Measurements from ENCODE around the gene FOLR2. TPM values are rescaled to one million over a fixed set of nuclear protein-coding genes. Genes with fewer than 3 reads are reported as not detected.
"Not testable (repeated sequence)": the region's sequence is repeated elsewhere in the genome, so short reads cannot be mapped to it uniquely, and the experiment has no call there.

Gene FOLR2
- total RNA-seq, 6 experiments from 2014 or later = 3.3 to 28.3 (median 8.6) TPM

GRCh38 chr11:72263361-72263760, 46.8 kb downstream of the FOLR2 start:
- no peak for DNase-seq
- no peak for ATAC-seq
- intact Hi-C loops (cut with DNase I) = no loop called here
- H3K4me3 ChIP-seq = no peak overlapping the region
- no peak overlapping the region for H3K27ac ChIP-seq
- WGBS (ENCODE audit: insufficient coverage, low coverage, low lambda C conversion rate, missing lambda C conversion rate) = 66% methylated on average over 4 of the region's 4 CpGs
- H3K9me3 ChIP-seq = no peaks in the 10 kb centered on the region
- no peaks in the 10 kb centered on the region for H3K36me3 ChIP-seq
- no peaks in the 10 kb centered on the region for H3K27me3 ChIP-seq
- H3K4me1 ChIP-seq = no peaks in the 10 kb centered on the region
- TF ChIP-seq CTCF (IDR thresholded peaks at IDR 0.05) = no peak
- TF ChIP-seq POLR2A (IDR thresholded peaks at IDR 0.05) = no peak

DNA sequence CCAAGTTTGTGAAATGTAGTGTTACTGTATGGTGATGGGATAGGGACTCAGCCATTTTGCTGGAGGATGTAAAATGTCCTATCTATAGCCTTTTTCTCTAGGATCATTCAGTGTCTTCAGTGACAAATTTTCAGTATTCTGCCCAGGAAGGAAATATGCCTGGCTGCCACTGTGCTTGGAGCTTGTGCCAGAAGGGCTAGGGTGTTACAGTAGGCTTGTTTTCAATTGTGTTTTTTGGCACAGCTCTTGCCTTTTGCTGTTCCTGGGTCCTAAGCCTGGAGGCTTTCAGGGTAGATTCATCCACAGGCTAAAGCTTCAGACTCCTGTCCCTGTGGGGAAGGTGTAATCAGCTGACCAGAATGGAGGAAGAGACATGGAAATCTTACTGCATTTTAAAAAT, 49.4 kb downstream of the FOLR2 start:
- TF ChIP-seq POLR2A (IDR thresholded peaks at IDR 0.05) (no peak), CTCF (IDR thresholded peaks at IDR 0.05) (no peak)
- no peaks in the 10 kb centered on the region for H3K27me3 ChIP-seq
- ATAC-seq (no peak), DNase-seq (no peak)
- intact Hi-C loops (cut with DNase I) = no loop called here
- H3K36me3 ChIP-seq = no peaks in the 10 kb centered on the region
- no peak overlapping the region for H3K27ac ChIP-seq
- H3K4me3 ChIP-seq = no peak overlapping the region
- H3K4me1 ChIP-seq = no peaks in the 10 kb centered on the region
- no peaks in the 10 kb centered on the region for H3K9me3 ChIP-seq

GRCh38 chr11:72266960-72267359, 50.4 kb downstream of the FOLR2 start:
- DNase-seq; H3K4me3 ChIP-seq; H3K36me3 ChIP-seq; H3K9me3 ChIP-seq; H3K27ac ChIP-seq; ATAC-seq; intact Hi-C loops (cut with DNase I); H3K4me1 ChIP-seq; H3K27me3 ChIP-seq: not testable (repeated sequence)
- 44% methylated on average over 5 of the region's 5 CpGs for WGBS (ENCODE audit: insufficient coverage, low coverage, low lambda C conversion rate, missing lambda C conversion rate)

GRCh38 chr11:72267956-72268617, 51.5 kb downstream of the FOLR2 start:
- Histone ChIP-seq H3K27ac (no peak overlapping the region), H3K9me3 (no peaks in the 10 kb centered on the region), H3K4me3 (no peak overlapping the region), H3K27me3 (no peaks in the 10 kb centered on the region), H3K36me3 (no peaks in the 10 kb centered on the region), H3K4me1 (no peaks in the 10 kb centered on the region)
- intact Hi-C loops (cut with DNase I) = no loop called here
- no peak for TF ChIP-seq CTCF (IDR thresholded peaks at IDR 0.05)
- TF ChIP-seq POLR2A (IDR thresholded peaks at IDR 0.05) = no peak
- DNase-seq (no peak), ATAC-seq (no peak)
- WGBS (ENCODE audit: insufficient coverage, low coverage, low lambda C conversion rate, missing lambda C conversion rate) = 71% methylated on average over 2 of the region's 2 CpGs

Other genes starting within 250 kb of the FOLR2 start
- gene IL18BP, start 217.9 kb upstream of the FOLR2 start, total RNA-seq = 10 to 100 TPM in 1 of 6 experiments, 1 to 10 TPM in 5; 2.2 to 13.0 (median 3.7) TPM
- 10 to 100 TPM; 47.3 to 62.5 (median 54.5) TPM for gene NUMA1, start 136.3 kb upstream of the FOLR2 start, total RNA-seq
- 1 to 10 TPM; 3.3 to 9.0 (median 6.1) TPM for gene LRRC51, start 135.9 kb upstream of the FOLR2 start, total RNA-seq
- gene LAMTOR1, start 113.5 kb upstream of the FOLR2 start, total RNA-seq = 10 to 100 TPM; 30.3 to 92.2 (median 38.7) TPM
- gene TOMT, start 110.9 kb upstream of the FOLR2 start, total RNA-seq = under 1 TPM in 2 of 6 experiments, not detected in 4; 0.17 to 0.29 TPM
- gene ANAPC15, start 104.1 kb upstream of the FOLR2 start, total RNA-seq = 10 to 100 TPM; 11.8 to 17.0 (median 14.2) TPM
- under 1 TPM in 3 of 6 experiments, not detected in 3; 0.27 to 0.98 (median 0.75) TPM for gene FOLR3, start 81.1 kb upstream of the FOLR2 start, total RNA-seq
- gene FOLR1, start 24.7 kb upstream of the FOLR2 start, total RNA-seq = not detected
- gene INPPL1, start 8.0 kb downstream of the FOLR2 start, total RNA-seq = 10 to 100 TPM; 23.2 to 46.5 (median 37.4) TPM
- not detected for gene PHOX2A, start 27.4 kb downstream of the FOLR2 start, total RNA-seq
- gene CLPB, start 217.7 kb downstream of the FOLR2 start, total RNA-seq = 10 to 100 TPM; 17.5 to 35.5 (median 23.4) TPM

All from right lobe of liver (tissue), 6 donors.